Trophoblast cell (in vitro differentiated cells and primary cell): Measurements from ENCODE around the gene NUP107. TPM values are rescaled to one million over a fixed set of nuclear protein-coding genes. Genes with fewer than 3 reads are reported as not detected.
A peak's percentile ranks its signal among the peaks of the same experiment; 100 is the strongest.
"Not testable (repeated sequence)": the region's sequence is repeated elsewhere in the genome, so short reads cannot be mapped to it uniquely, and the experiment has no call there.

Experiments
- DNase-seq, 2 donors: peaks; one replicate each; pipeline ENCODE4 v3.0.0-alpha.2; 2016
- H2AFZ ChIP-seq: 2 replicates; pipeline ENCODE4 v1.6.1; 2013; ENCODE audit warnings: low read length, moderate library complexity, mild to moderate bottlenecking; ENCODE audit not compliant: insufficient read depth, poor library complexity
- H2AK5ac ChIP-seq: 2 replicates; pipeline ENCODE4 v1.6.1; 2013; ENCODE audit warnings: mild to moderate bottlenecking, low read length
- H2BK120ac ChIP-seq: 2 replicates; pipeline ENCODE4 v1.6.1; 2013; ENCODE audit warnings: low read length, mild to moderate bottlenecking, moderate library complexity; ENCODE audit not compliant: insufficient read depth, poor library complexity
- H2BK12ac ChIP-seq: 2 replicates; pipeline ENCODE4 v1.6.1; 2013; ENCODE audit warnings: mild to moderate bottlenecking, low read length, moderate library complexity
- H2BK5ac ChIP-seq: 2 replicates; pipeline ENCODE4 v1.6.1; 2013; ENCODE audit warnings: low read length, low read depth, moderate library complexity, mild to moderate bottlenecking; ENCODE audit not compliant: poor library complexity
- H3K14ac ChIP-seq: 2 replicates; pipeline ENCODE4 v1.6.1; 2013; ENCODE audit warnings: mild to moderate bottlenecking, low read length
- H3K18ac ChIP-seq: 2 replicates; pipeline ENCODE4 v1.6.1; 2013; ENCODE audit warnings: mild to moderate bottlenecking, low read length
- H3K23ac ChIP-seq: 2 replicates; pipeline ENCODE4 v1.6.1; 2013; ENCODE audit warnings: low read length
- H3K27ac ChIP-seq: 2 replicates; pipeline ENCODE4 v1.5.1; 2013; ENCODE audit warnings: low read depth, mild to moderate bottlenecking, inconsistent platforms, low read length, moderate library complexity
- H3K27me3 ChIP-seq: 2 replicates; pipeline ENCODE4 v1.6.1; 2013; ENCODE audit warnings: inconsistent platforms, mild to moderate bottlenecking, low read length, moderate library complexity; ENCODE audit not compliant: insufficient read depth
- H3K36me3 ChIP-seq, 2 experiments: 1 replicate in 1 of 2; 2 replicates in 1 of 2; pipeline ENCODE4 v1.6.1; 2013; ENCODE audit warnings: low read length in 2 of 2, mild to moderate bottlenecking in 2 of 2, moderate library complexity in 1 of 2; ENCODE audit not compliant: insufficient read depth in 2 of 2, control insufficient read depth in 1 of 2
- H3K4ac ChIP-seq: 2 replicates; pipeline ENCODE4 v1.6.1; 2013; ENCODE audit warnings: low read depth, mild to moderate bottlenecking, low read length, moderate library complexity
- H3K4me1 ChIP-seq, 2 experiments: 1 replicate in 1 of 2; 2 replicates in 1 of 2; pipeline ENCODE4 v1.6.1; 2013; ENCODE audit warnings: low read length in 2 of 2, mild to moderate bottlenecking in 2 of 2, moderate library complexity in 1 of 2; ENCODE audit not compliant: insufficient read depth in 2 of 2, control insufficient read depth in 1 of 2
- H3K4me2 ChIP-seq: 2 replicates; pipeline ENCODE4 v1.6.1; 2013; ENCODE audit warnings: inconsistent platforms, mild to moderate bottlenecking, low read length, moderate library complexity
- H3K4me3 ChIP-seq: 2 replicates; pipeline ENCODE4 v1.5.1; 2013; ENCODE audit warnings: mild to moderate bottlenecking, low read depth, low read length, inconsistent platforms
- H3K79me1 ChIP-seq: one replicate; pipeline ENCODE4 v1.6.1; 2013; ENCODE audit warnings: low read length
- H3K79me2 ChIP-seq: 2 replicates; pipeline ENCODE4 v1.6.1; 2013; ENCODE audit warnings: low read length, mild to moderate bottlenecking; ENCODE audit not compliant: control insufficient read depth, insufficient read depth, poor library complexity
- H3K9ac ChIP-seq: 2 replicates; pipeline ENCODE4 v1.6.1; 2013; ENCODE audit warnings: mild to moderate bottlenecking, low read length
- H3K9me3 ChIP-seq: 2 replicates; pipeline ENCODE4 v1.6.1; 2013; ENCODE audit warnings: low read depth, mild to moderate bottlenecking, control low read depth, inconsistent platforms, low read length; ENCODE audit not compliant: insufficient read depth
- H4K12ac ChIP-seq: 2 replicates; pipeline ENCODE4 v1.6.1; 2013; ENCODE audit warnings: low read depth, mild to moderate bottlenecking, low read length, moderate library complexity
- H4K8ac ChIP-seq: 2 replicates; pipeline ENCODE4 v1.6.1; 2013; ENCODE audit warnings: low read depth, mild to moderate bottlenecking, low read length, moderate library complexity
- H4K91ac ChIP-seq: one replicate; pipeline ENCODE4 v1.6.1; 2013; ENCODE audit warnings: low read depth, mild to moderate bottlenecking, low read length, moderate library complexity
- WGBS: extraction: QIAGEN DNeasy Blood & Tissue Kit; methylation state at CpG from one replicate; pipeline ENCODE4 v1.1.7; 2013; ENCODE audit warnings: missing lambda C conversion rate; ENCODE audit not compliant: insufficient read length, insufficient coverage; ENCODE audit errors: extremely low coverage; 5-methylcytosine and 5-hydroxymethylcytosine counted together
- polyA plus RNA-seq: library from polyadenylated mRNA; stranded (reverse); fragments of 200-250 nt; gene quantifications from 2 replicates; pipeline ENCODE4 v1.2.3, GENCODE V29; 2013

NUP107 gene
- 65.2 and 70.6 TPM in 2 replicates for polyA plus RNA-seq

DNA sequence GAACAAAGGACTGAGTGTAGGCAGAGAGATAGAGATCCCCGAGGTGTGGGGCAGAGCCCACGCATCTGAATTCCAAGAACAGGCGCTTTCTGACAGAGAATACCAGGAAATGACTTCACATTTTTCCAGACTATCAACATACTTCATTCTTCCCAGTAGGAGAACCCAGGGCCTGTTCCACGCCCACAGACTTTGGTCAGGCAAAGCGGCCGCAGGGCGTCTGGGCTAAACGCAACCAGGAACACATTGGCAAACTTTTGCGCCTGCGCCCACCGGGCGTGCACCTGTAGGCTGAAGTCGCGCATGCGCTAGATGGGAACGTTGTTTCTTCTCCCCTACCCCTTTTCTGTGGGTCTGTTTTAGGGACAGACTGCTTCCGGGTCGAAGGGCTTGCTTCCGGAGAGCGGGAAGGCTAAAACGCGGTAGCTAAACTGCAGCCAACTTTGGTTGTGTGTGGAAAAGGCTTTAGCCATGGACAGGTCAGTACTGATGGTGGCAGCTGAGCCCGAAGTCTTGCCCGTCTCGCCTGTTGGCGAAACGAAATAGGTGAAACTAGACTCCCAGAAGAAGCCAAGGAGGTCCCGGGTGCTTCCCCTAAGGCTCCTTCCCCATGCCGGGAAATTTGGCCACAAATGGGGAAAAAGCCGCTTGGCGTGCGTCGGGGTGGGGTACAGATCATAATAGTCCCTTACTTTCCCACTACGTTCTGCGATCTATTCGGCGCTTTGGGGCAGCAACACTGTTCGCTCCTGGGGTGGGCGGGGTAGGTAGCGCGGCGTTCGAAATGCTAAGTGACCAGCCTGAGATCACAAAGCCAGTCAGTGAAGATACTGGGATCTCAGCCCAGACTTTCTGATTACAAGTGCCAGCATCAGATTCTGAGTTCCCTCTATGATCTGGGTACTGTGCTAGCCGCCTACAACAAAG is at the start of gene NUP107:
Gene NUP107, plus strand, starts transcription at position 384 of the 927 bp plus-strand sequence. Its CDS starts 88 bp downstream, at position 472.
- Histone ChIP-seq H3K79me1 (peaks cover 5% of the 10 kb centered on the region), H4K8ac (peak within 1 kb of the TSS; percentile 96), H3K27me3 (no peaks in the 10 kb centered on the region), H2AFZ (peak within 1 kb of the TSS; percentile 92), H3K4me2 (peak within 1 kb of the TSS; percentile 97), H3K14ac (peak within 1 kb of the TSS; percentile 90), H2BK12ac (no peak within 1 kb of the TSS), H3K4me3 (peak within 1 kb of the TSS; percentile 89), H3K18ac (peak within 1 kb of the TSS; percentile 90), H3K4ac (peak within 1 kb of the TSS; percentile 92), H2BK120ac (peak within 1 kb of the TSS; percentile 81), H4K91ac (peak within 1 kb of the TSS; percentile 87), H2AK5ac (peak within 1 kb of the TSS; percentile 35), H4K12ac (peak within 1 kb of the TSS; percentile 80), H3K23ac (no peak within 1 kb of the TSS), H3K36me3 (peaks cover 7 to 9% of the 10 kb centered on the region in 2 experiments), H3K27ac (peak within 1 kb of the TSS; percentile 73), H3K9me3 (no peaks in the 10 kb centered on the region), H2BK5ac (peak within 1 kb of the TSS; percentile 53), H3K9ac (peak within 1 kb of the TSS; percentile 87), H3K4me1 (peaks cover 0 to 2% of the 10 kb centered on the region in 2 experiments), H3K79me2 (peaks cover 4% of the 10 kb centered on the region)
- WGBS, result no CpG with 5 or more reads among the region's 44 CpGs
- DNase-seq, result peak; percentile 100

GRCh38 chr12:68637439-68637838 is 49.3 kb upstream of the NUP107 start:
- no CpG with 5 or more reads among the region's 3 CpGs for WGBS
- not testable (repeated sequence) for H3K18ac ChIP-seq, H3K79me1 ChIP-seq, H3K4me1 ChIP-seq, H2AK5ac ChIP-seq, H3K9me3 ChIP-seq, H3K79me2 ChIP-seq, H4K91ac ChIP-seq, H3K27me3 ChIP-seq, H4K12ac ChIP-seq, H2AFZ ChIP-seq, H3K14ac ChIP-seq, H2BK120ac ChIP-seq, H3K4ac ChIP-seq, H3K4me3 ChIP-seq, H3K9ac ChIP-seq, H3K36me3 ChIP-seq, H3K4me2 ChIP-seq, H2BK5ac ChIP-seq, H3K27ac ChIP-seq, DNase-seq, H3K23ac ChIP-seq, H2BK12ac ChIP-seq, H4K8ac ChIP-seq

DNA sequence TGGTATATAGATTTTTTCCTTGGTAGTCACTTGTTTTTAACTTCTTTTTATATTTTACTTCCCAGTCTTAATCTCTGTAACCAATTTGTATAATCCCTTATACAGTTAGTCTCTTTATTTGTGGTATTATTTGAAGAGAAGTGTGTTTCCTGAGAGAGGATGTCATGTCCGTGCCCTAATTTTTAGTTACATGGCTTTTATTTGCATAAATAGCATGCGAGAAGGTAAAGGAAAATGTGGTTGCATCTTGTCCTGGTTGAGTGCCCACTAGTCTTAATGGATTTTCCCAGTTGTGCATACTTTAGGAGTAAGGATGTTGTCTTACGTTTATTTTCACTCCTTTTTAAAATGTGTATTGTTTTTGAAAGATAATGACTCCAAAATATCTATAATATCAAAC is 48.6 kb upstream of the NUP107 start:
- Histone ChIP-seq H3K79me2 (peaks cover 2% of the 10 kb centered on the region), H3K4me3 (no peak overlapping the region), H3K14ac (no peak overlapping the region), H3K9ac (no peak overlapping the region), H3K23ac (no peak overlapping the region), H3K27ac (no peak overlapping the region), H4K91ac (no peak overlapping the region), H3K79me1 (no peaks in the 10 kb centered on the region), H2BK120ac (no peak overlapping the region), H3K4ac (no peak overlapping the region), H3K4me1 (peaks cover 0 to 3% of the 10 kb centered on the region in 2 experiments), H2BK12ac (no peak overlapping the region), H3K9me3 (no peaks in the 10 kb centered on the region), H3K36me3 (peaks cover 6 to 7% of the 10 kb centered on the region in 2 experiments), H2AK5ac (no peak overlapping the region), H3K27me3 (no peaks in the 10 kb centered on the region), H4K8ac (no peak overlapping the region), H4K12ac (no peak overlapping the region), H3K18ac (no peak overlapping the region), H3K4me2 (no peak overlapping the region), H2BK5ac (no peak overlapping the region), H2AFZ (no peak overlapping the region)
- no CpG with 5 or more reads among the region's 3 CpGs for WGBS
- DNase-seq, result no peak

GRCh38 chr12:68638721-68639395 is 47.9 kb upstream of the NUP107 start:
- no peak overlapping the region for H3K18ac ChIP-seq
- no peak overlapping the region for H2BK5ac ChIP-seq
- no peak overlapping the region for H3K4me3 ChIP-seq
- DNase-seq, result peak; percentile 81 to 82
- H2AK5ac ChIP-seq, result no peak overlapping the region
- H3K4ac ChIP-seq, result peak overlapping the region; percentile 33
- no peak overlapping the region for H3K4me2 ChIP-seq
- no peak overlapping the region for H4K12ac ChIP-seq
- no peaks in the 10 kb centered on the region for H3K79me1 ChIP-seq
- no peak overlapping the region for H2BK120ac ChIP-seq
- no peak overlapping the region for H3K9ac ChIP-seq
- H3K27me3 ChIP-seq, result no peaks in the 10 kb centered on the region
- WGBS, result no CpG with 5 or more reads among the region's 12 CpGs
- H3K79me2 ChIP-seq, result peaks cover 2% of the 10 kb centered on the region
- no peak overlapping the region for H2BK12ac ChIP-seq
- no peak overlapping the region for H3K14ac ChIP-seq
- H4K8ac ChIP-seq, result no peak overlapping the region
- H2AFZ ChIP-seq, result no peak overlapping the region
- no peaks in the 10 kb centered on the region for H3K9me3 ChIP-seq
- no peak overlapping the region for H3K27ac ChIP-seq
- peaks cover 6 to 7% of the 10 kb centered on the region in 2 experiments for H3K36me3 ChIP-seq
- H3K23ac ChIP-seq, result no peak overlapping the region
- peaks cover 0 to 3% of the 10 kb centered on the region in 2 experiments for H3K4me1 ChIP-seq
- H4K91ac ChIP-seq, result no peak overlapping the region
